Activated T-cell treated with anti-CD3 and anti-CD28 coated beads, Interleukin-2, amount 50 U/mL, for 72 hours (primary cell): ENCODE results near the gene GSTK1. TPM values are rescaled to one million over a fixed set of nuclear protein-coding genes. Genes with fewer than 3 reads are reported as not detected.
"Not testable (repeated sequence)": the region's sequence is repeated elsewhere in the genome, so short reads cannot be mapped to it uniquely, and the experiment has no call there.

Source experiments
- ATAC-seq, 2 donors: fragments of 150-1000 bp; cut with Tn5 transposase; replicated peaks in 1 of 2; 2 replicates each; pipeline ENCODE4 v1.10.0; 2021; ENCODE audit warnings: moderate library complexity in 2 of 2, mild to moderate bottlenecking in 1 of 2
- DNase-seq, 2 donors: peaks; one replicate each; pipeline ENCODE4 v3.0.0; 2021 to 2022; ENCODE audit warnings: mixed read lengths in 1 of 2
- H3K27ac Mint-ChIP-seq: one replicate; pipeline ENCODE4 v1.8.0; 2022; ENCODE audit warnings: mild to moderate bottlenecking, moderate library complexity, mixed read lengths
- H3K27me3 Mint-ChIP-seq: one replicate; pipeline ENCODE4 v1.8.0; 2022; ENCODE audit warnings: low read depth, mixed read lengths
- H3K36me3 Mint-ChIP-seq, 2 donors: one replicate each; pipeline ENCODE4 v1.8.0; 2022; ENCODE audit warnings: mixed read lengths in 2 of 2, mild to moderate bottlenecking in 1 of 2; ENCODE audit not compliant: insufficient read depth in 2 of 2
- H3K4me1 Mint-ChIP-seq: one replicate; pipeline ENCODE4 v1.8.0; 2022; ENCODE audit warnings: low read depth, mixed read lengths
- H3K4me3 Mint-ChIP-seq, 2 donors: one replicate each; pipeline ENCODE4 v1.8.0; 2022; ENCODE audit warnings: mild to moderate bottlenecking in 2 of 2, mixed read lengths in 2 of 2, moderate library complexity in 2 of 2
- H3K9me3 Mint-ChIP-seq, 2 donors: one replicate each; pipeline ENCODE4 v1.8.0; 2022; ENCODE audit warnings: mixed read lengths in 2 of 2
- total RNA-seq, 2 donors: library from RNA; stranded (reverse); gene quantifications; one replicate each; pipeline ENCODE4 v1.2.3, GENCODE V29; 2022

GSTK1 gene
- total RNA-seq, 2 donors from 2014 or later = 242 to 298 TPM

- H3K27me3 Mint-ChIP-seq = no peaks in the 10 kb centered on the region
- H3K4me1 Mint-ChIP-seq = peaks cover 57% of the 10 kb centered on the region
- H3K27ac Mint-ChIP-seq = no peak overlapping the region
Observed at GRCh38 chr7:143283381-143283780, 20.1 kb downstream of the GSTK1 start.

DNA sequence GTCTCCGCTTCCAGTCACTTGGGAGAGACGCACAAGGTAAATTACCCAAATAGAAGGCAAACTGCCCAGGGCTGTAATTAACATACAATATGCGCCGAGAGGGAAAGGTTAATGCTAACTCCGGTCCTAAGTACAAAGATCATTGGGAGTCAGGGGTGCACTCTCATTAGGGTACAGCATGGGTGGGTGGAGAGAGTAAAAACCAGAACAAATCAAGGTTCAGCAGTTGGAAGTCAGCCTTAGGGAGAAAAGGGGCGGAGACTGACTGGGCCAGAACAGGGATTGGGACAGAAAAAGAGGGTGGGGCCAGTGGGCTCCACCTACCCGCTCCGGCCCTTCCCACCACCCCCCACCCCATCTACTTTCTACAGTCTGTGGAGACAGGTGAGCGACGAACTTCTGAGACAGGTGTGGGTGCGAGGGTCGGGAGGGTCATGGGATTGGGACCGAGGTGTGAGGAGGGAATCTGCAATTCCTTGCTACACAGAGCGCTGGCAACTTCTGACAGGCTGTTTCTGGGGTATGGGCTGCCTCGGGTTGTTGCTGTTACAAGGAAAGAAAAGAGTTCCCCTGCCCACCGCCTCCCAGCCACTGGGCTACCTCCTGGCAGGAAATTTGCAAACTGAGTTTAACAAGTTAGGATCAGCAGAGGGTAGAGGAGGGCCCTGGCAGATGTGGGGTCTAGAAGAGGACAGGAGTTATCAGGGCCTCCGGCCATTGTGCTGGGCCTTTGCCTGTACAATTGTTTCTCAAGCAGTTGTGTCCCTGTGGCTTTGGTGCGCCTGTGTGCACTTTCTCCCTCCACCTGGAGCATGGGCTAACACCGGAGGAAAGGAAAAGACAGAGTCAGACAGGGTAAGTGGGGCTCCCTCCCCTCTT, 21.6 kb downstream of the GSTK1 start, which contains the start of gene TMEM139:
Gene TMEM139 (plus strand): TSS at position 368 of the 879 bp plus-strand sequence. CDS start 1,000 bp downstream, outside the sequence.
- ATAC-seq = no peak
- peaks cover 0 to 2% of the 10 kb centered on the region in 2 donors for H3K9me3 Mint-ChIP-seq
- peak within 1 kb of the TSS; percentile 5 to 16 for H3K4me3 Mint-ChIP-seq
- no peaks in the 10 kb centered on the region for H3K27me3 Mint-ChIP-seq
- H3K36me3 Mint-ChIP-seq = peaks cover 4 to 8% of the 10 kb centered on the region in 2 donors
- no peak for DNase-seq
- no peak within 1 kb of the TSS for H3K27ac Mint-ChIP-seq
- peaks cover 55% of the 10 kb centered on the region for H3K4me1 Mint-ChIP-seq

More at GRCh38 chr7:143283381-143283780, 20.1 kb downstream of the GSTK1 start:
- Mint-ChIP-seq H3K36me3 (peaks cover 2% of the 10 kb centered on the region in 2 donors), H3K9me3 (peaks cover 0 to 2% of the 10 kb centered on the region in 2 donors), H3K4me3 (peak overlapping the region in 1 of 2 donors; percentile 5)
- no peak for DNase-seq
- ATAC-seq = no peak

- Mint-ChIP-seq H3K4me3 (no peak overlapping the region), H3K36me3 (peaks cover 8 to 10% of the 10 kb centered on the region in 2 donors)
- ATAC-seq = no peak
Observed at GRCh38 chr7:143285470-143285778, 22.2 kb downstream of the GSTK1 start.

GRCh38 chr7:143285806-143286521, 22.7 kb downstream of the GSTK1 start:
- H3K4me1 Mint-ChIP-seq = peaks cover 55% of the 10 kb centered on the region

More at GRCh38 chr7:143285470-143285778, 22.2 kb downstream of the GSTK1 start:
- no peak for DNase-seq
- Mint-ChIP-seq H3K4me1 (peaks cover 55% of the 10 kb centered on the region), H3K27ac (no peak overlapping the region), H3K9me3 (peaks cover 0 to 2% of the 10 kb centered on the region in 2 donors), H3K27me3 (no peaks in the 10 kb centered on the region)

DNA sequence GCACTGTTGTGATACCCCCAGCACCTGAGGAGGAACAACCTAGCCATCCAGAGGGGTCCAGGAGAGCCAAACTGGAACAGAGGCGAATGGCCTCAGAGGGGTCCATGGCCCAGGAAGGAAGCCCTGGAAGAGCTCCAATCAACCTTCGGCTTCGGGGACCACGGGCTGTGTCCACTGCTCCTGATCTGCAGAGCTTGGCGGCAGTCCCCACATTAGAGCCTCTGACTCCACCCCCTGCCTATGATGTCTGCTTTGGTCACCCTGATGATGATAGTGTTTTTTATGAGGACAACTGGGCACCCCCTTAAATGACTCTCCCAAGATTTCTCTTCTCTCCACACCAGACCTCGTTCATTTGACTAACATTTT, 23.3 kb downstream of the GSTK1 start:
- Mint-ChIP-seq H3K27ac (no peak overlapping the region), H3K4me3 (no peak overlapping the region), H3K36me3 (peaks cover 15 to 17% of the 10 kb centered on the region in 2 donors), H3K4me1 (peaks cover 59% of the 10 kb centered on the region), H3K9me3 (peaks cover 0 to 2% of the 10 kb centered on the region in 2 donors), H3K27me3 (no peaks in the 10 kb centered on the region)
- ATAC-seq (no peak), DNase-seq (no peak)

More at GRCh38 chr7:143285806-143286521, 22.7 kb downstream of the GSTK1 start:
- Mint-ChIP-seq H3K36me3 (peaks cover 9 to 12% of the 10 kb centered on the region in 2 donors), H3K27ac (no peak overlapping the region), H3K27me3 (no peaks in the 10 kb centered on the region), H3K4me3 (no peak overlapping the region), H3K9me3 (peaks cover 0 to 2% of the 10 kb centered on the region in 2 donors)
- ATAC-seq (no peak), DNase-seq (no peak)

- peaks cover 19 to 23% of the 10 kb centered on the region in 2 donors for H3K36me3 Mint-ChIP-seq
- peaks cover 0 to 2% of the 10 kb centered on the region in 2 donors for H3K9me3 Mint-ChIP-seq
- H3K4me3 Mint-ChIP-seq = peak overlapping the region; percentile 90 to 96
- no peak for DNase-seq
- no peak for ATAC-seq
- no peaks in the 10 kb centered on the region for H3K27me3 Mint-ChIP-seq
- peak overlapping the region; percentile 18 for H3K27ac Mint-ChIP-seq
- H3K4me1 Mint-ChIP-seq = peaks cover 62% of the 10 kb centered on the region
Observed at GRCh38 chr7:143287339-143287934, 24.2 kb downstream of the GSTK1 start.

GRCh38 chr7:143287935-143288826, 24.9 kb downstream of the GSTK1 start, which contains the start of gene CASP2:
CASP2 (plus strand) TSS chr7:143288351; CDS start chr7:143288456, 105 bp downstream.
- Mint-ChIP-seq H3K27ac (peak within 1 kb of the TSS; percentile 99), H3K27me3 (no peaks in the 10 kb centered on the region), H3K4me3 (peak within 1 kb of the TSS; percentile 90 to 96), H3K36me3 (peaks cover 19 to 26% of the 10 kb centered on the region in 2 donors), H3K4me1 (peaks cover 61% of the 10 kb centered on the region), H3K9me3 (peaks cover 0 to 2% of the 10 kb centered on the region in 2 donors)
- ATAC-seq (peak; percentile 94 to 96), DNase-seq (peak; percentile 99)

- H3K27me3 Mint-ChIP-seq = no peaks in the 10 kb centered on the region
- H3K4me1 Mint-ChIP-seq = peaks cover 60% of the 10 kb centered on the region
- DNase-seq (no peak), ATAC-seq (no peak)
- peak overlapping the region; percentile 99 for H3K27ac Mint-ChIP-seq
- peaks cover 21 to 33% of the 10 kb centered on the region in 2 donors for H3K36me3 Mint-ChIP-seq
- peaks cover 0 to 2% of the 10 kb centered on the region in 2 donors for H3K9me3 Mint-ChIP-seq
- H3K4me3 Mint-ChIP-seq = peak overlapping the region; percentile 90 to 96
Observed at GRCh38 chr7:143288836-143289235, 25.6 kb downstream of the GSTK1 start.

DNA sequence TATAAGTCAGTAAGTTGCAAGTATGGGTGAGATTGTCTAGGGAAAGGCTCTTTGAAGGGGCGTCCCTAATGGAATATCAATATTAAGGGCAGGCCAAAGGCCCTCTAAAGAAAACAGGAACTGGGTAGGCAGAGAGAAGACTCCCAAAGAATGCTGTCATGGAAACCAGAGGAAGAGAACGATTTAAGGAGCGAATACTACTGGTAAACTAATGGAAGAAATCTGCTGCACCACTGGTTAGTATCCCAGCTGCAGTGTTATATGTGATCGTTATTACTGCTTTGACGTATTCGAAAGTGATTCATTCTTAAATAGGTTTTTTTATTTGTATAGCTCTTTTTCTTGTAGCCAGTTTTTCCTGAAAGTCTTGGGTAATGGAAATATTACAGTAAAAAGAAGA, 26.2 kb downstream of the GSTK1 start:
- Mint-ChIP-seq H3K4me3 (peak overlapping the region; percentile 90 to 96), H3K4me1 (peaks cover 60% of the 10 kb centered on the region), H3K36me3 (peaks cover 27 to 39% of the 10 kb centered on the region in 2 donors), H3K27me3 (no peaks in the 10 kb centered on the region), H3K27ac (peak overlapping the region; percentile 99), H3K9me3 (peaks cover 0 to 2% of the 10 kb centered on the region in 2 donors)
- DNase-seq (no peak), ATAC-seq (no peak)

DNA sequence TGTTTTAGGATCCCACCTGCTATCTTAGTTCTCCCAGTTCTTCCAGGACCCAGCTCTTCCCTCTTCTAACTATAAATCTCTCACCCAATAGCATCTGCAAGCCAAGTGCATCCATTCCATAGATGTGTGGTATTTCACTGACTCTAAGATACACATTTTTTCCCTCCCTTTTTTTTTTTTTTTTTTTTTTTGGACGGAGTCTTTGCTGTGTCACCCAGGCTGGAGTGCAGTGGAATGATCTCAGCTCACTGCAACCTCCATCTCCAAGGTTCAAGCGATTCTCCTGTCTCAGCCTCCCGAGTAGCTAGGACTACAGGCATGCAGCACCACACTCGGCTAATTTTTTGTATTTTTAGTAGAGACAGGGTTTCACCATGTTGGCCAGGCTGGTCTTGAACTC, 26.6 kb downstream of the GSTK1 start:
- Mint-ChIP-seq H3K4me3 (peak overlapping the region; percentile 90 to 96), H3K4me1 (peaks cover 60% of the 10 kb centered on the region), H3K27ac (peak overlapping the region; percentile 99), H3K36me3 (peaks cover 29 to 43% of the 10 kb centered on the region in 2 donors)
- H3K27me3 Mint-ChIP-seq, H3K9me3 Mint-ChIP-seq, ATAC-seq, DNase-seq: not testable (repeated sequence)

DNA sequence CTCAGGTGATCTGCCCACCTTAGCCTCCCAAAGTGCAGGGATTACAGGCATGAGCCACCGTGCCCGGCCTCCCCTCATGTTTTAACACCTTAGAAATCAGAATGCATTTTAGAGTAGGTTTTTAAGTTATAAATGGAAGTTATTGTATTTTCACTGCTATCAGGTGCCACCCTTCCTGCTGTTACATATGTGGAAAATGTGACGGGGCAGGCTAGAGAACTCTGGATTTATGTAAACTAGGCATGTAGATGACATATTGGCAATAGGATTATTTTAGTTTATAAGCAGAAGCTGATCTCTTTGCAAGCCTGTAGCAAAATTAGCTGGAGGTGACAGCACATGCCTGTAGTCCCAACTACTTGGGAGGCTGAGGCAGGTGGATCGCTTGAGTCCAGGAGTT, 27.1 kb downstream of the GSTK1 start:
- peaks cover 64% of the 10 kb centered on the region for H3K4me1 Mint-ChIP-seq
- peaks cover 29 to 46% of the 10 kb centered on the region in 2 donors for H3K36me3 Mint-ChIP-seq
- H3K9me3 Mint-ChIP-seq = peaks cover 0 to 2% of the 10 kb centered on the region in 2 donors
- H3K27ac Mint-ChIP-seq = peak overlapping the region; percentile 99
- ATAC-seq (no peak), DNase-seq (no peak)
- H3K4me3 Mint-ChIP-seq = peak overlapping the region; percentile 90 to 96
- no peaks in the 10 kb centered on the region for H3K27me3 Mint-ChIP-seq

- DNase-seq (no peak), ATAC-seq (no peak)
- Mint-ChIP-seq H3K27ac (no peak overlapping the region), H3K9me3 (peaks cover 0 to under 1% of the 10 kb centered on the region in 2 donors), H3K4me3 (no peak overlapping the region), H3K4me1 (peaks cover 71% of the 10 kb centered on the region), H3K36me3 (peaks cover 30 to 64% of the 10 kb centered on the region in 2 donors), H3K27me3 (no peaks in the 10 kb centered on the region)
Observed at GRCh38 chr7:143292876-143293275, 29.6 kb downstream of the GSTK1 start.
